SK-N-SH (cell line): ENCODE results near the gene KIF1C.

Source experiments
- EP300 ChIP-seq, 2 experiments: IDR thresholded peaks; 2 replicates each; pipeline versions ENCODE4 v1.4.0 to v1.6.1; 2012; ENCODE audit warnings: borderline replicate concordance in 1 of 2, low read depth in 1 of 2, low read length in 1 of 2
- FOXJ3 ChIP-seq: sonication (generic); formaldehyde crosslinking; IDR thresholded peaks from 2 replicates; pipeline ENCODE4 v1.5.1; 2020; ENCODE audit warnings: mild to moderate bottlenecking, missing genetic modification reagents
- JUND ChIP-seq: IDR thresholded peaks from 2 replicates; pipeline ENCODE4 v1.4.0; 2012
- RAD21 ChIP-seq: IDR thresholded peaks from 2 replicates; pipeline ENCODE4 v1.6.1; 2012; ENCODE audit warnings: mild to moderate bottlenecking, low read length
- SMC3 ChIP-seq: IDR thresholded peaks from 2 replicates; pipeline ENCODE4 v1.6.1; 2012; ENCODE audit warnings: low read depth, low read length, improper control_type of control experiment
- TAF1 ChIP-seq: IDR thresholded peaks from 2 replicates; pipeline ENCODE4 v1.6.1; 2012; ENCODE audit warnings: low read depth, mild to moderate bottlenecking, low read length, moderate library complexity, borderline replicate concordance
- TF ChIP-seq, protein P1 (sequence below): fragments of 200-600 bp; sonication (generic); IDR thresholded peaks from 2 replicates; pipeline ENCODE4 v1.6.1; 2017; ENCODE audit warnings: antibody characterized with exemption, mild to moderate bottlenecking, moderate library complexity
- TF ChIP-seq, protein P2 (sequence below): IDR thresholded peaks from 2 replicates; pipeline ENCODE4 v1.4.0; 2012; ENCODE audit warnings: low read depth
- TF ChIP-seq, protein P3 (sequence below): IDR thresholded peaks from 2 replicates; pipeline ENCODE4 v1.6.1; 2012; ENCODE audit warnings: mild to moderate bottlenecking, low read depth, low read length, moderate library complexity

GRCh38 chr17:5027299-5027698 is 29.5 kb downstream of the KIF1C start:
- TF ChIP-seq, protein P1, sequence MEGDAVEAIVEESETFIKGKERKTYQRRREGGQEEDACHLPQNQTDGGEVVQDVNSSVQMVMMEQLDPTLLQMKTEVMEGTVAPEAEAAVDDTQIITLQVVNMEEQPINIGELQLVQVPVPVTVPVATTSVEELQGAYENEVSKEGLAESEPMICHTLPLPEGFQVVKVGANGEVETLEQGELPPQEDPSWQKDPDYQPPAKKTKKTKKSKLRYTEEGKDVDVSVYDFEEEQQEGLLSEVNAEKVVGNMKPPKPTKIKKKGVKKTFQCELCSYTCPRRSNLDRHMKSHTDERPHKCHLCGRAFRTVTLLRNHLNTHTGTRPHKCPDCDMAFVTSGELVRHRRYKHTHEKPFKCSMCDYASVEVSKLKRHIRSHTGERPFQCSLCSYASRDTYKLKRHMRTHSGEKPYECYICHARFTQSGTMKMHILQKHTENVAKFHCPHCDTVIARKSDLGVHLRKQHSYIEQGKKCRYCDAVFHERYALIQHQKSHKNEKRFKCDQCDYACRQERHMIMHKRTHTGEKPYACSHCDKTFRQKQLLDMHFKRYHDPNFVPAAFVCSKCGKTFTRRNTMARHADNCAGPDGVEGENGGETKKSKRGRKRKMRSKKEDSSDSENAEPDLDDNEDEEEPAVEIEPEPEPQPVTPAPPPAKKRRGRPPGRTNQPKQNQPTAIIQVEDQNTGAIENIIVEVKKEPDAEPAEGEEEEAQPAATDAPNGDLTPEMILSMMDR, result no peak
- no peak for TF ChIP-seq RAD21
- no peak for TF ChIP-seq EP300 (IDR thresholded peaks at IDR 0.05; ENCODE audit: borderline replicate concordance in 1 of 2, low read depth in 1 of 2, low read length in 1 of 2)
- no peak for TF ChIP-seq TAF1
- TF ChIP-seq, protein P2, sequence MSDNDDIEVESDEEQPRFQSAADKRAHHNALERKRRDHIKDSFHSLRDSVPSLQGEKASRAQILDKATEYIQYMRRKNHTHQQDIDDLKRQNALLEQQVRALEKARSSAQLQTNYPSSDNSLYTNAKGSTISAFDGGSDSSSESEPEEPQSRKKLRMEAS, result no peak
- TF ChIP-seq, protein P3, sequence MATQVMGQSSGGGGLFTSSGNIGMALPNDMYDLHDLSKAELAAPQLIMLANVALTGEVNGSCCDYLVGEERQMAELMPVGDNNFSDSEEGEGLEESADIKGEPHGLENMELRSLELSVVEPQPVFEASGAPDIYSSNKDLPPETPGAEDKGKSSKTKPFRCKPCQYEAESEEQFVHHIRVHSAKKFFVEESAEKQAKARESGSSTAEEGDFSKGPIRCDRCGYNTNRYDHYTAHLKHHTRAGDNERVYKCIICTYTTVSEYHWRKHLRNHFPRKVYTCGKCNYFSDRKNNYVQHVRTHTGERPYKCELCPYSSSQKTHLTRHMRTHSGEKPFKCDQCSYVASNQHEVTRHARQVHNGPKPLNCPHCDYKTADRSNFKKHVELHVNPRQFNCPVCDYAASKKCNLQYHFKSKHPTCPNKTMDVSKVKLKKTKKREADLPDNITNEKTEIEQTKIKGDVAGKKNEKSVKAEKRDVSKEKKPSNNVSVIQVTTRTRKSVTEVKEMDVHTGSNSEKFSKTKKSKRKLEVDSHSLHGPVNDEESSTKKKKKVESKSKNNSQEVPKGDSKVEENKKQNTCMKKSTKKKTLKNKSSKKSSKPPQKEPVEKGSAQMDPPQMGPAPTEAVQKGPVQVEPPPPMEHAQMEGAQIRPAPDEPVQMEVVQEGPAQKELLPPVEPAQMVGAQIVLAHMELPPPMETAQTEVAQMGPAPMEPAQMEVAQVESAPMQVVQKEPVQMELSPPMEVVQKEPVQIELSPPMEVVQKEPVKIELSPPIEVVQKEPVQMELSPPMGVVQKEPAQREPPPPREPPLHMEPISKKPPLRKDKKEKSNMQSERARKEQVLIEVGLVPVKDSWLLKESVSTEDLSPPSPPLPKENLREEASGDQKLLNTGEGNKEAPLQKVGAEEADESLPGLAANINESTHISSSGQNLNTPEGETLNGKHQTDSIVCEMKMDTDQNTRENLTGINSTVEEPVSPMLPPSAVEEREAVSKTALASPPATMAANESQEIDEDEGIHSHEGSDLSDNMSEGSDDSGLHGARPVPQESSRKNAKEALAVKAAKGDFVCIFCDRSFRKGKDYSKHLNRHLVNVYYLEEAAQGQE, result no peak
- TF ChIP-seq SMC3, result no peak
- no peak for TF ChIP-seq JUND
- no peak for TF ChIP-seq FOXJ3 (CRISPR knock-in tag)
